A673 (cell line): Measurements from ENCODE around the gene PLCL1. TPM values are rescaled to one million over a fixed set of nuclear protein-coding genes. Genes with fewer than 3 reads are reported as not detected.

Source experiments
- BruUV-seq: library from RNA; stranded (reverse); fragments of 400-500 nt; replicated peaks from 2 replicates; lab custom pipeline; 2021; lab: Mats Ljungman, UMichigan
- CTCF ChIA-PET: fragments of 300-600 bp; sonication (Branson Sonifier 250); formaldehyde crosslinking; loops from one replicate; lab custom pipeline; 2022; ENCODE audit warnings: antibody characterized with exemption; lab: Charles Lee
- POLR2A ChIA-PET: fragments of 300-600 bp; sonication (Branson Sonifier 250); formaldehyde crosslinking; loops from one replicate; lab custom pipeline; 2022; ENCODE audit warnings: antibody characterized with exemption; ENCODE audit not compliant: low non-redundant PET; lab: Charles Lee
- DNase-seq: peaks from one replicate; pipeline ENCODE4 v3.0.0-alpha.2; 2015; ENCODE audit warnings: low spot score
- H3K27ac ChIP-seq: fragments of 200-600 bp; sonication (generic); 2 replicates; pipeline ENCODE4 v1.5.1; 2016; ENCODE audit warnings: mixed run types, low read depth, mild to moderate bottlenecking, mixed read lengths, antibody characterized with exemption, low read length; ENCODE audit not compliant: poor library complexity, severe bottlenecking
- H3K27me3 ChIP-seq: fragments of 200-600 bp; sonication (generic); replicated peaks from 2 replicates; pipeline ENCODE4 v1.6.1; 2017; ENCODE audit warnings: mixed run types, low read depth, mild to moderate bottlenecking, mixed read lengths, antibody characterized with exemption, low read length; ENCODE audit not compliant: insufficient read depth, poor library complexity
- H3K36me3 ChIP-seq: fragments of 200-600 bp; sonication (generic); 2 replicates; pipeline ENCODE4 v1.6.1; 2016; ENCODE audit warnings: mixed run types, mild to moderate bottlenecking, mixed read lengths, antibody characterized with exemption, low read length; ENCODE audit not compliant: insufficient read depth, poor library complexity, severe bottlenecking
- H3K4me1 ChIP-seq: fragments of 200-600 bp; sonication (generic); 2 replicates; pipeline ENCODE4 v1.6.1; 2017; ENCODE audit warnings: mixed run types, mild to moderate bottlenecking, mixed read lengths, antibody characterized with exemption, low read length; ENCODE audit not compliant: insufficient read depth, poor library complexity, severe bottlenecking
- H3K4me3 ChIP-seq: fragments of 200-600 bp; sonication (generic); 2 replicates; pipeline ENCODE4 v1.5.1; 2016; ENCODE audit warnings: low read depth, mixed run types, mild to moderate bottlenecking, mixed read lengths, low read length; ENCODE audit not compliant: poor library complexity, severe bottlenecking
- H3K9me3 ChIP-seq: fragments of 200-600 bp; sonication (generic); 2 replicates; pipeline ENCODE4 v1.6.1; 2016; ENCODE audit warnings: mixed run types, low read depth, mild to moderate bottlenecking, mixed read lengths, antibody characterized with exemption, low read length; ENCODE audit not compliant: poor library complexity, severe bottlenecking
- CTCF ChIP-seq: fragments of 300-800, 200-600 bp; sonication (generic); conservative IDR thresholded peaks from 2 replicates; pipeline ENCODE4 v1.5.1; 2017; ENCODE audit warnings: low read depth, mild to moderate bottlenecking, antibody characterized with exemption, low read length, moderate library complexity, mixed read lengths
- EZH2 ChIP-seq: fragments of 200-600 bp; sonication (generic); IDR thresholded peaks from 2 replicates; pipeline ENCODE4 v1.6.1; 2017; ENCODE audit warnings: borderline replicate concordance, low read depth, mild to moderate bottlenecking, mixed read lengths, antibody characterized with exemption, low read length; ENCODE audit not compliant: poor library complexity, severe bottlenecking
- intact Hi-C: fragments of 100-400 bp; cut with micrococcal nuclease; formaldehyde crosslinking; loops from one replicate; pipeline ENCODE4 v1.10.0; 2022; ENCODE audit not compliant: unreplicated experiment
- total RNA-seq: library from RNA; stranded (reverse); gene quantifications from 2 replicates; pipeline ENCODE4 v1.2.3, GENCODE V29; 2021

PLCL1 gene
- total RNA-seq, 1 experiment from 2014 or later, result not detected

- ChIA-PET CTCF (no interaction called here), POLR2A (no interaction called here)
- no peak for TF ChIP-seq EZH2
- intact Hi-C loops, result no loop called here
- no peaks in the 10 kb centered on the region for H3K4me1 ChIP-seq
- no peak overlapping the region for H3K4me3 ChIP-seq
- H3K27ac ChIP-seq, result no peak overlapping the region
- no peaks in the 10 kb centered on the region for H3K27me3 ChIP-seq
- no peak for DNase-seq
- BruUV-seq, result no TSS peak
- no peaks in the 10 kb centered on the region for H3K36me3 ChIP-seq
- no peaks in the 10 kb centered on the region for H3K9me3 ChIP-seq
Observed at GRCh38 chr2:198146346-198146940, 342.1 kb downstream of the PLCL1 start.

GRCh38 chr2:198157314-198157713, 352.9 kb downstream of the PLCL1 start:
- no peaks in the 10 kb centered on the region for H3K27me3 ChIP-seq
- intact Hi-C loops, result no loop called here
- no peaks in the 10 kb centered on the region for H3K36me3 ChIP-seq
- H3K4me3 ChIP-seq, result no peak overlapping the region
- H3K4me1 ChIP-seq, result no peaks in the 10 kb centered on the region
- TF ChIP-seq EZH2, result no peak
- TF ChIP-seq CTCF, result no peak
- CTCF ChIA-PET, result no interaction called here
- H3K9me3 ChIP-seq, result no peaks in the 10 kb centered on the region
- no peak overlapping the region for H3K27ac ChIP-seq
- POLR2A ChIA-PET, result no interaction called here
- BruUV-seq, result no TSS peak
- no peak for DNase-seq

- ChIA-PET CTCF (interaction anchor here (0.5 kb wide), 1 partner anchor 28 kb away, joined by 3 read pairs; no protein-coding TSS in a partner anchor), POLR2A (no interaction called here)
- Histone ChIP-seq H3K9me3 (no peaks in the 10 kb centered on the region), H3K4me1 (no peaks in the 10 kb centered on the region), H3K27ac (no peak overlapping the region), H3K4me3 (no peak overlapping the region), H3K36me3 (no peaks in the 10 kb centered on the region), H3K27me3 (no peaks in the 10 kb centered on the region)
- intact Hi-C loops, result no loop called here
- TF ChIP-seq EZH2 (no peak), CTCF (no peak)
- no TSS peak for BruUV-seq
- no peak for DNase-seq
Observed at GRCh38 chr2:198161151-198161550, 356.8 kb downstream of the PLCL1 start.

- intact Hi-C loops, result no loop called here
- CTCF ChIA-PET, result no interaction called here
Observed at GRCh38 chr2:198162276-198162675, 357.9 kb downstream of the PLCL1 start.

More at GRCh38 chr2:198162276-198162675, 357.9 kb downstream of the PLCL1 start:
- no peaks in the 10 kb centered on the region for H3K4me1 ChIP-seq
- POLR2A ChIA-PET, result no interaction called here
- H3K9me3 ChIP-seq, result no peaks in the 10 kb centered on the region
- H3K27ac ChIP-seq, result no peak overlapping the region
- H3K27me3 ChIP-seq, result no peaks in the 10 kb centered on the region
- TF ChIP-seq CTCF (no peak), EZH2 (no peak)
- no peak overlapping the region for H3K4me3 ChIP-seq
- no TSS peak for BruUV-seq
- no peak for DNase-seq
- no peaks in the 10 kb centered on the region for H3K36me3 ChIP-seq
